NCI-H524 (cell line): ENCODE data around the gene UQCRH.

Source experiments
- DNase-seq, 2 experiments: peaks; one replicate each; lab custom pipeline; 2025; lab: John Stamatoyannopoulos, UW

UQCRH gene

DNA sequence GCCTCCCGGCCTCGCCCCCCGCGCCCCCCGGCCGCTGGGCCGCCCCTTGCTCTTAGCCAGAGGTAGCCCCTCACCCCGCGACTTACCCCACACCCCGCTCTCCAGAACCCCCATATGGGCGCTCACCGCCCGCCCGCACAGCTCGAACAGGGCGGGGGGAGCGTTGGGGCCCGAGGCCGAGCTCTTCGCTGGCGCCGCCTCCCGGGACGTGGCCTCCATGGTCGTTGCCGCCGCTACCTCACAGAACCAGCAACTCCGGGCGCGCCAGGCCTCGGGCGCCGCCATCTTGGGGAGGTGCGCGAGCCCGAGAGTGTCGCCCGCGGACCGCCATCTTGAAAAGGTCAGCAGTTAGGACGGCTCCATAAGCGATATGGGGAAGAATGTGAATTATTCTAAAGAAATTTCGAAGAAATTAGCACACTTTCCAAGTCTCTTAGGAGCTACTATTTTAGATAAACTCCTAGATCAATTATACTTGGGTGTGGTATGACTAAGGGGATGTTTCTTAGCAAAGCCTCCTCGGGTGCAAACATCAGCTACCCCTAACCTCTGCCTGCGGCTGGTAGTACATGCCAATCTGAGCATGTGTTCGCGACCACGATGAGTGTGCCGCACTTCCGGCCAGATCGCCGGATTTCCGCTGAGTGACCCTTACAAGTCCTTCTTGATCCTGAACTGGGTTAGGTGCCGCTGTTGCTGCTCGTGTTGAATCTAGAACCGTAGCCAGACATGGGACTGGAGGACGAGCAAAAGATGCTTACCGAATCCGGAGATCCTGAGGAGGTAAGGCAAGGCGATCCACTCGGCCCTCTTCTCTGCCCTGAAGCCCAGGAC, at the start of gene UQCRH, which contains the start of gene LRRC41:
TSS of gene UQCRH (plus strand) at position 661 of the 834 bp plus-strand sequence. CDS start at position 730, 69 bp downstream.
TSS of gene LRRC41 (minus strand) at position 579 of the 834 bp plus-strand sequence. CDS start at position 285, 294 bp downstream.
- DNase-seq, result peak; percentile 88 to 92

DNA sequence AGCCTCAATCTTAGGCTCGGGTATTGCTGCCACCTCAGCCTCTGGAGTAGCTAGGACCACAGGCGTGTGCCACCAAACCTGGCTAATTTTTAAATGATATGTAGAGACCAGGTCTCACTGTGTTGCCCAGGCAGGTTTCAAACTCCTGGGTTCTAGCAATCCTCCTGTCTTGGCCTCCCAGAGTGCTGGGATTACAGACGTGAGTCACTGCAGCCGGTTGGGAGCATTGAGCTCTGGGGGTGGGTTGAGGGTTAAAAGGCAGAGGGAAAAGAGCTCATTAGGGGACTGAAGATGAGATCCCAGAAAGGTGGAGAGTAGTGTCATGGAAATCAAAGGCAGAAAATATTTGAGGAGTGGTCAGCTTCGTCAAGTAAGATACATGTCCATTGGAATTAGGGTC, 48.8 kb upstream of the UQCRH start:
- no peak for DNase-seq

DNA sequence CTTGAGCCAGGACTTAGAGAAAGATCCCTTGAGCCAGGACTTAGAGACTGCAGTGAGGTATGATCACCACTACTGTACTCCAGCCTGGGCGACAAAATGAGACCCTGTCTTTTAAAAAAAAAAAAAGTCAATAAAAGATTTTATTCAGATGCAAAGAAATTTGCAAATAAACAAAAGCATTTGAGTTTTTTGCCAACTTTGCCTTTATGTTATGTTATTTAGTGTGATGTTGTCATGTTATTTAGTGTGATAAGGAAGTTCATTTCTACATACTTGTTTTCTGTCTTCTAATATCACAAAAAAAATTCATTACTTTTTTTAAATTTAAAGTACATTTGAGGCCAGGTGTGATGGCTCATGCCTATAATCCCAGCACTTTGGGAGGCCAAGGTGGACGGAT, 47.0 kb upstream of the UQCRH start:
- DNase-seq, result no peak

DNA sequence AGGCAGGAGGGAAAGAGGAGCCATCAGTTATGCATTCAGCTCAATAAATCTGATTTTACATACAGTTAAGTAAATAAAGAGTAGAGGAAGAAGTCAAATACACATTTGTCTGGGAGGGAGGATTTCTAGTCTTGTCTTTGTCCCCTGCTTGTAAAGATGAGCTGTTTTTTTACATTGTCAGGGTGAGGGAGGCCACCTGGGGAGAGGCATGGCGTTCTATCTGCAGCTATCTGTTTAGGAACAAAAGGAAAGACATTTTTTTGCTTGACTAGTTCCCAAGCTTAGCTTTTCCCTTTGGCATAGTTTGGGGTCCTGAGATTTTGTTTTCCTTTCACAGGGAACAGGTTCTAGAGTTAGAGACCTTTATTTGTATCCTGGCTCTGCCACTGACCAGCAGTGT, 41.0 kb upstream of the UQCRH start:
- DNase-seq, result no peak

DNA sequence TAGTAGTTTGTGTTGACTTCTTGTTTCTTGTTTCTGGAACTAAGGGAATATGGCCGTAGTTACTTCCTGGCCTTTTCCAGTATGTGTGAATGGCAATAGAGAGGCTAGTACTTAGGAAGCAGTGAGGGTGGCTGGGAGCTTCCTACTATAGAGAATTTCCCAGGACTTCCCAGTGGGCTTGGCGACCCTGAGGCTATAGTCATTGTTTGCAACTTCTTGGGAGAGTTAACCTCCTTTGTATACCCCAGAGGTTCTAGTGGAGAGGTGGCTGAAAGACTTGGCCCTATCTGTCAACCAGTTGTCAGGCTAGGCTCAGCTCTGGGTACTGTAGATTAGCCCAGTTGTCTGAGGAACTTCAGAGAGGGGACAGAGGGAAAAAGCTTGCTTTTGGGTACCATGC, 40.4 kb upstream of the UQCRH start:
- no peak for DNase-seq

DNA sequence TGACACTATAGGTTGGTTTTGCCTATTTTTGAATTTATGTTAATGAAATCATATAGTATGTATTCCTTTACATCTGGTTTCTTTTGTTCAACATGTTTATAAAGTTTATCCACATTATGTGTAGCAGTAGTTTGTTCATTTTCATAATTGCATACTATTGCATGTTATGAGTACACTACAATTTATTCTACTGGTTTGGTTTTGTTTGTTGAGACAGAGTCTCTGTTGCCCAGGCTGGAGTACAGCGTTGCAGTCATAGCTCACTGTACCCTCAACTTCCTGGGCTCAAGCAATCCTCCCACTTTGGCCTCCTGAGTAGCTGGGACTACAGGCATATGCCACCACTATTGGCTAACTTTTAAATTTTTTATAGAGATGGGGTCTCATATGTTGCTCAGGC, 34.9 kb upstream of the UQCRH start:
- no peak for DNase-seq

DNA sequence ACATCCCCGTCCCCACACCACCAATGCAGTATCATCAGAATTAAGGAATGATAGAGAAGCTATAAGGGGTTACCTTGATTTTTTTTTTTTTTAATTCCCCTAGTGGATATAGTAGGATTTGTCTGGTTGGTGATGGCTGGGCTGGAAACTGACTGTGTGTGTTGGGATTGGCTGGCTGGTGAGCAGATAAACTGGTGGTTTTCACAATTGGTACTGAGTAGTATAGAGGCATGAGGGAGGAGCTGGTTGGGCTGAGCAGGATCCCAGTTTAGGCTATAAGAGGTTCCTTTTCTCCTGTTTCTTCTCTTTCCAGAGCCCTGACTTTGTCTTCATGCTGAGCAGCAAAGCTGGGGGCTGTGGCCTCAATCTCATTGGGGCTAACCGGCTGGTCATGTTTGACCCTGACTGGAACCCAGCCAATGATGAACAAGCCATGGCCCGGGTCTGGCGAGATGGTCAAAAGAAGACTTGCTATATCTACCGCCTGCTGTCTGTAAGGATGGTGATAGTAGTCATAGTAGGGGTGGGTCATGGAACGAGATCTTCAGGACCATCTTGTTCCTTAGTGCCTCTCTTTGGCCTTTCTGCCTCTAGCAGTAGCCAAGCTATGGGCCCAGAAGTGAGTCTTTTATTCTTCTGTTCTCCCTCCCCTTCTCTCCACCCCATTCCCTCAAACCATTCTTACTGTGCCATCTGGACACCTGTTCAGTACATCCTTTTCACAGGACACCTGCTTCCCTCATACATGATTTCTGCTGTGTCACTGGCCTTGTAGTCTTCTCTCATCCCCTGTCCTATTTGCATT, 29.1 kb upstream of the UQCRH start:
- no peak for DNase-seq

DNA sequence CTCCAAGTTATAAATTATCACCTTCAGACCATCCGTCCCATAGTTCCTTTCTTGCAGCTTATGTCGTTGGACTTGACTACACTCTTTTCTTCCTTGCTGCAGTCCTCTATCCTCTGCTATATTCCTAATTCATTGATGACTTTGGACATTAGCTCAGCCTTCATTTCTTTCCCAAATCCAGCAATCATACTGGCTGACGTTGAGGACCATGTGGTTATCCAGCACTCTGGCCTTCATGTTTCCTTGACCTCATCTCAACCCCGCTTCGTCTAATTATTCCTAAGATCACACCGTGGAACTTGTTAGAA, 28.5 kb upstream of the UQCRH start:
- DNase-seq, result no peak

DNA sequence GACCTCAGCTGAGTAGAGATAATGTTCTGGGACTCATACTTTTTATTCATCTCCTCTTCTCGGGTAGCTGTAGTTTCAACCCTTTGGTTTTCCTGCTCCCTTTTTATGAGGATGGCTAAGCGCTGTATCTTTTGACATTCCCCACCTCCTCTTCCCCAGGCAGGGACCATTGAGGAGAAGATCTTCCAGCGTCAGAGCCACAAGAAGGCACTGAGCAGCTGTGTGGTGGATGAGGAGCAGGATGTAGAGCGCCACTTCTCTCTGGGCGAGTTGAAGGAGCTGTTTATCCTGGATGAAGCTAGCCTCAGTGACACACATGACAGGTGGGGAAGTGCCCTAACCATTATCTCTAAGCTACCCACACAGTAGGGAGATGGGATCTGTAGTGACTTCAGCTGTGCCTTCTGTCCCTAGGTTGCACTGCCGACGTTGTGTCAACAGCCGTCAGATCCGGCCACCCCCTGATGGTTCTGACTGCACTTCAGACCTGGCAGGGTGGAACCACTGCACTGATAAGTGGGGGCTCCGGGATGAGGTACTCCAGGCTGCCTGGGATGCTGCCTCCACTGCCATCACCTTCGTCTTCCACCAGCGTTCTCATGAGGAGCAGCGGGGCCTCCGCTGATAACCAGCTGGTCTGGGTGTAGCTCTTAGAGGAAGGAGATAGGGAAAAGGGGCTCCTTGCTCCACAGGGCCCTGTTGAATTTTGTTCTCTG, 25.7 kb upstream of the UQCRH start:
- no peak for DNase-seq

DNA sequence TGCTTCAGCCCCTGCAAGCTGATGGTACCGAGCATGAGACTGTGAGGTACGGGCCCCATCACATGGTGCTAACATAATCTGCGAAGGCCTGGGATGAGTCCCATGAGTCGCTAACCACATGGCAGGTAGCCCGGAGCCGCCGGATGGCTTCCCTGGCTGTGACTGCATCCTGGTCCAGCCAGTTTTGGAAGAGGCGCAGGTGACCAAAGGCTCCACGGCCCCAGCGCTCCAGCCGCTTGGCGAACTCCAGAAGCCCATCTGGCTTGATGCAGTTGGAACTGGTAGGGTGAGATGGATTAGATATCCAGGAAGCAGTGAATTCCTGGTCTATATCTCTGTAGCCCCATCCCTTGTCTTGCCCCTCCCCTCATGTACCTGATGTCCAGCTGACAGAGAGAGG, 24.7 kb upstream of the UQCRH start:
- no peak for DNase-seq

DNA sequence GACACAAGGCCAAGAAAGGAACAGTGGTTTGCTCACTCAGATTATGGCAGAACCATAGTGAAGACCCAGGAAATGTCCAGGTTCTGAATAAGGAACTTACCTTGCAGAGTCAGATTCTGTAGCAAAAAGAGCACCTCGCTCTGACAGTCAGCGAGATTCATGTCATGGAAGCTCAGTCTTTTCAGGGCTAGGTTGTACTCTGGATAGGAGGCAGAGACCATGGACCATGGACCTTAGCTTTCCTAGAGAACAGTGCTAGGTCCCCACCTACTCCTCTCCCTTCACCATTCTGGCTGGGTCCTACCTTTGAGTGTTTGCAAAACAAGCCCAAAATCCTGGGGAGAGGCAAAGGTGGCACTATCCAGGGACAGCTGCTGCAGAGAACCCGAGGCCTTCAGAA, 23.4 kb upstream of the UQCRH start:
- no peak for DNase-seq

DNA sequence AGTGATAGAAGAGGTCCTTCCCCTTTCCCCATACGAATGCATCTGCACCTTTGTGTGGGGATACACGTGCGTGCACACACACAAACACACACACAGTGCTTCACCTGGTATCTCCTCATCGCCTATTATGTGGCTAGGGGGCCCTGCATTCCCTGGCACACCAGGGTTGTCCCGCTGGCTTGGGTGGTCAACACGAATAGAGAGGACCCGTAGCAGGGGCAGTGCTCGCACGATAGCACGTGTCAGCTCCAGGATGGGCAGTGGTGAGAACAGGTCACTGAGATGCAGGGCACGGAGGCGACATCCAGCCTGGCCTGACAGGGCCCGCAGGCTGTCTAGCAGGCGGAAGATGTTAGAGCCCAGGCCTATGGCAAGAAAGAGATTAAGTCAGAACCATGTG, 22.5 kb upstream of the UQCRH start:
- DNase-seq, result no peak

DNA sequence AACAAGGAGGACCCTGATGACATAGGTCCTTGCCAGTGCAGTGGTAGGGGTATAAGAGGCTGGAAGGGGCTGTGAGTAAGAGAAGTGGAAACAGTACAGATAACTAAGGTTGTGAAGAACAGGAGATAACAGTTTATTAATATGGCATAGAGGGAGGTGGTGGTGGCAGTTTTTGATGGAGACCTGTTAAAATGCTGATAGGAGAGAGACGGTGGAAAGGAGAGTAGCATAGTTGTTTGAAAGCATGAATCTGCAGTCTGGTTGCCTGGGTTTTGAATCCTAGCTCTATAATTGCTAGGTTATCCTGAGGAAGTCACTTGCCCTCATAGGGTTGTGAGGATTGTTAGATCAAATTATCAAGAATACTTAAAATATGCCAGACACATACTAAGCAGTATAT, 19.4 kb upstream of the UQCRH start:
- no peak for DNase-seq

DNA sequence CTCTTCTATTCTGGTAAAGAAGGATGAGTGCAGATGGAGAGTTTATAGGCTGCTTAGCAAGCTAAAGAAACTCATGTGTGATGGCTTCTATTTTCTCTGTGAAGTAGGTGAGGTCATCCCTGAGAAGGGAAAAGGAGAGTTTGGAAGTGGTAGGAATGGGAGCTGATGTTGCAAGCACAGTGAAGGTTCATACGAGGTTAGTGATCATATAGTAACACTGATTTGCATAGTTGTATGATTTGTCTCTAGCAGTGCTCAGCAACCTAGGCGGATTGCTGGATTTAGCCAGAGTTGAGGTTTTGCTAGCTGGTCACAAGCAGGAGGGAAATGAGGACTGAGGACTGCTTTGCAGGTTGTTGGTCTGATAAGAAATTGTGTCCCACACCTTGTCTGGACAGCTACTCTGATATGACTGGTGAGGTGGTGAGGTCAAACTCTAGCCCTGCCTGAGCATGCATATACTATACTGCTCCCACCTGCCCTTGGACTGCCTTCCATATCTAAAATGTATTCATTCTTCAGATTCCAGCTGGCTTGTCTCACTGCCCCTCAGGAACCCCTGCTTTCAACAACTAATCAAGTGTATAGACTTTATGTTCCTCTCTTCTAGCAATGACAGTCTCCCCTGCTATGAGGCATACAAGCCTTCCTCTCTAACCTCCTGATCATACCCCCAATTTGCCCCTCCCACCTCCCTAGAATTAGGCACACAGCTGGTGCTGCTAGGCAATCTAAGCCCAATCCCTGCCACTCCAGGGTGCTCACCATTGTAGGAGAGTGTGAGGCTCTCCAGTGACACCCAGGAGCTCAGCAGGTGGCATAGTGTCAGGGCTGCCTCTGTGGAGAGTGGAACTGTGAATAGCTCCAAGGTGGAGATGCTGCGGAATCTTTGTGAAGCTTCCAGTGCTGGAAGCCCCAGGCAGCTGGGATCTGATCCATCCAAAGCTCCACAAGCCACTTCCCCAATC, 18.6 kb upstream of the UQCRH start:
- DNase-seq, result peak; percentile 87 to 91

DNA sequence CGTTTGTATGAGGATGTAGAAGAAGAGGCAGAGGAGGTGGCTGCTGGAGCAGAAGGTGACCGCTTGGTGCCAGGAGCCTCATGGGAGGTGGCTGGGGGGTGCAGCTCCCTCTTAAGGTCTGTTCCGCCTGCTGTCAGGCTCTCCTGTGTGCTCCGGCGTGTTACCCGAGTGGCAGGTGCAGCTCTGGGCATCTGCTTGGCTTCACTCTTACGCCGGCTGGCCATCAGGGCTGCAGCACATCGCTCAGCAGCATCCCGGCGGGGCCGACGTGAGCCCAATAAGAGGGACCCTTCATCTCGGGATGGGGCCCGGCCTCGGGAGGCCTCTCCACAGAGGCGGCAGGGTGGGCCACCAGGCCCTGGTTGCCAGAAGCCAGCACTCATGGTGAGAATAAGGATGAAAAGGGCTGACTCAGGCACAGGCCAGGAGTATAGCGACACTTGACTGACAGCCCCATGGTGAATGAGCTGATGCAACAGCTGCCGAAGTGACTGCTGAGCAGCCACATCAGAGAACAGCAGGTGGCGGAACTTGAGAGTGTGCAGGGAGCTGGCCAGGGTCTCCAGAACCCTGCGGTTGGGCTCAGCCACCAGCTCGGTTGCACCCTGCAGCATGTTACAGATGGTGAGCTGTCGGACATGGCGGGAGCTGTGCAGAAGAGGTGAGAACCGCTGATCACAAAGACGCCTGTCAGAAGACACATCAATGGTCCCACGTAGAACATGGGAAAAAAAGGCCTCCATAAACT, 17.6 kb upstream of the UQCRH start:
- peak; percentile 92 to 97 for DNase-seq

DNA sequence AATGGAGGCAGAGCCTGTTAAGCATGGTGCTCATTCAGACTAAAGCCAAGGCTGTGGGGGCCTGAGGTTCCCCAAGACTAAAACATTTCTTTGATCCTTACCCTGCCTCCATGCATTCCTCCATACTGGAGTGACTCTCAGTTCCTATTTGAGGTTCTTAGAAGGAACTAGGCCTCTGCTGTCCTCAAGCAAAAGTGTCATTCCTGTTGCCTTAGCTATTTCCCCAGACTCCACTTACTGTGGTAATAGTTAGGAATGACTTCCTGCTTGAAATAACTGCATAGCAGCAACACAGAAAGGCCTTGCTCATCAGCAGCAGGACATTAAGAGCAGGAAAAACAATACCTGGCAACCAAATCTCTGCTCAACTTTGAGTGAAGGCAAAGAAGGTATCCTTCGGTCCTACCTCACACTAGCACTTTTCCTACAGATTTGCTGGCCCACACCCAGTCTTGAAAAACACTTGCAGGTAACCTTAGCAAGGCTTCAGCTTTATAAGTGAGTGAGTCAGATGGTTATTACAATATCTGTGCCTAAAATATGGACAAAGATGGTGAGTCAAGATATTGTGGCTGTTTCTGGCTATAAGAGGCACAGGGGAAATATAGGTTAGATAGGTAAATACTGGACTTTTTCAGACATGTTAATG, 14.9 kb upstream of the UQCRH start:
- no peak for DNase-seq

DNA sequence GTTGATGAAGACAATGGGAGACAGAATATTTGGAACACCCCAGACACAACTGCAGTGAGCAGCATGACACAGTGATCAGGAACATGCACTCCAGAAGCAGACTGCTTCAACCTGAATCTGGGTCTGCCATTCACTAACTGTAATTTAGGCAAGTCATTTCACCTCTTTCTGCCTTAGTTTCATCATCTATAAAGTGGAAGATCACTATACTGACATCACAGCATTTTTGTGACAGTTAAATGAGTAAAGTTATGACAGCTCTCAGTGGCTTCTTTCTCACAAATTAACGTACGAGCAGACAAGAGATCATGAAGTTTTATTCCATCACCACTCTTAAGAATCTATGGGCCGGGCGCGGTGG, 14.4 kb upstream of the UQCRH start:
- DNase-seq, result no peak

DNA sequence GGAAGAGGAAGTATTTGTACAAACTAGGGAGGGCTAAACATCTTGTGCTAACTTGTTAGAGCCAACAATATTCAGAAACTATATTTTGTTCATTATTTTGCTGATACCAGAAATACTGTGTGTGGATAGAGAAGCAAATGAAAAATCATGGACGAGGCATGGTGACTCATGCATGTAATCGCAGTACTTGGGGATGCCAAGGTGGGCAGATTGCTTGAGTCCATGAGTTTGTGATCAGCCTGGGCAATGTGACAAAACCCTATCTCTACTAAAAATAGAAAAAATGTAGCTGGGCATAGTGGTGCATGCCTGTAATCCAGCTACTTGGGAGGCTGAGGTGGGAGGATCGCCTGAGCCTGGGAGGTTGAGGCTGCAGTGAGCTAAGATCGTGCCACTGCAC, 13.5 kb upstream of the UQCRH start:
- no peak for DNase-seq

DNA sequence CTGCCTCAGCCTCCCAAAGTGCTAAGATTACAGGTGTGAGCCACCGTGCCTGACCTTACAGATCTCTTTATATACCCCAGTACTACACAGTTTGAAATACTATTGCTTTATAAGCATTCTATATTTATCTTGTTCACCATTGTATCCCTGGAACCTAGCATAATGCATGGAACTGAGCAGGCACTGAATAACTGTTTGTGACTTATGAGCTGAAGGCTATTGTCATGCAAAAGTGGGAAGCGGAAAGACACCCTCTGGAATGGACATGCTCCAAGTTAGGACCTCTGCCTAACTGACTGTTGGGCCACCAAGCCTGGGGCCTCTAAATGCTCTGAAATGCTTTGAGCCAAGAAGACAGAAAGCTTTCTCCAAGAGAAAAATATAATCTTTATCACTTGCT, 8.2 kb upstream of the UQCRH start:
- DNase-seq, result no peak

DNA sequence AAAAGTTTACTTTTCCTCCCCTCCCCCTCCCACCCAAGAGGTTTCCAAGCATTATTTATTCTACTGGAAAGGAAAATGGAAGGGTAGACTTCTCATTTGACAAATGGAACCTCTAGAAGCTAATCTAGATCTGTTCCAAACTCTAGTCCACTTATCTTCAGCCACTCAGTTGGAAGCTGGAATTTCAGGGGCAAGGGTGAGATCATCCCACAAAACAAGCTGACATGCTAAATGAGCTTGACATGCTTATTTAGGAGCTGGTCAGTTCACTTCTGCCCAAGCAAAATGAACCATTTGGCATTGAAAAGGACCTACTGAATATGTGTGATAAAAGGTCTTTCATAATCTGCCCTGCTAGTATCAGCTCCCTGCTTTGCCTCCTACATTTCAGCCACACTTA, 5.1 kb upstream of the UQCRH start:
- DNase-seq, result no peak
